ENCODE measurements around the gene ITGAD. TPM values are rescaled to one million over a fixed set of nuclear protein-coding genes. Genes with fewer than 3 reads are reported as not detected.

Gene ITGAD
- total RNA-seq, 1 donor from 2014 or later: not detected

GRCh38 chr16:31400191-31400590 lies 7.1 kb downstream of the ITGAD start:
- H3K4me3 Mint-ChIP-seq (ENCODE audit: unreplicated experiment): no peak overlapping the region
- no peak overlapping the region for H3K27ac Mint-ChIP-seq (ENCODE audit: unreplicated experiment)
- H3K9me3 Mint-ChIP-seq (ENCODE audit: unreplicated experiment): peaks cover 10% of the 10 kb centered on the region

GRCh38 chr16:31401436-31401835 lies 8.3 kb downstream of the ITGAD start:
- Mint-ChIP-seq H3K4me1 (ENCODE audit: low read depth, unreplicated experiment) (no peaks in the 10 kb centered on the region), H3K36me3 (ENCODE audit: low read depth, unreplicated experiment) (peaks cover 2% of the 10 kb centered on the region), H3K27me3 (ENCODE audit: low read depth, unreplicated experiment) (peaks cover 3% of the 10 kb centered on the region), H3K4me3 (ENCODE audit: unreplicated experiment) (no peak overlapping the region), H3K27ac (ENCODE audit: unreplicated experiment) (no peak overlapping the region), H3K9me3 (ENCODE audit: unreplicated experiment) (peaks cover 10% of the 10 kb centered on the region)
- no peaks in the 10 kb centered on the region for H3K4me1 ChIP-seq (ENCODE audit: insufficient read depth, low read length)
- no peaks in the 10 kb centered on the region for H3K27me3 ChIP-seq (ENCODE audit: insufficient read depth, low read length)
- TF ChIP-seq CTCF (IDR thresholded peaks at IDR 0.05; ENCODE audit: insufficient read depth, low read depth, low read length) (no peak), EZH2 (IDR thresholded peaks at IDR 0.05; ENCODE audit: insufficient read depth, low read length) (no peak)
- H3K4me2 ChIP-seq (ENCODE audit: low read length): no peak overlapping the region
- no peaks in the 10 kb centered on the region for H3K36me3 ChIP-seq (ENCODE audit: insufficient read depth, low read length)
- no peak overlapping the region for H3K9ac ChIP-seq (ENCODE audit: low read length)
- H3K4me3 ChIP-seq (ENCODE audit: insufficient read depth, low read depth, low read length): no peak overlapping the region
- H3K27ac ChIP-seq (ENCODE audit: low read depth, low read length): no peak overlapping the region
- no peaks in the 10 kb centered on the region for H3K79me2 ChIP-seq (ENCODE audit: insufficient read depth, low read length)
- H2AFZ ChIP-seq (ENCODE audit: low read depth, low read length): no peak overlapping the region
- H3K9me3 ChIP-seq (ENCODE audit: insufficient read depth, low read depth, low read length): peaks cover 2% of the 10 kb centered on the region
- DNase-seq (ENCODE audit: low read depth) (no peak), FAIRE-seq (no peak)
- no peaks in the 10 kb centered on the region for H4K20me1 ChIP-seq (ENCODE audit: insufficient read depth, low read length)

More at GRCh38 chr16:31400191-31400590, 7.1 kb downstream of the ITGAD start:
- FAIRE-seq (no peak), DNase-seq (ENCODE audit: low read depth) (no peak)
- Histone ChIP-seq H3K4me2 (ENCODE audit: low read length) (no peak overlapping the region), H3K4me1 (ENCODE audit: insufficient read depth, low read length) (no peaks in the 10 kb centered on the region), H2AFZ (ENCODE audit: low read depth, low read length) (no peak overlapping the region), H3K9ac (ENCODE audit: low read length) (no peak overlapping the region), H4K20me1 (ENCODE audit: insufficient read depth, low read length) (no peaks in the 10 kb centered on the region), H3K27ac (ENCODE audit: low read depth, low read length) (no peak overlapping the region), H3K36me3 (ENCODE audit: insufficient read depth, low read length) (no peaks in the 10 kb centered on the region), H3K27me3 (ENCODE audit: insufficient read depth, low read length) (no peaks in the 10 kb centered on the region), H3K9me3 (ENCODE audit: insufficient read depth, low read depth, low read length) (peaks cover 2% of the 10 kb centered on the region), H3K79me2 (ENCODE audit: insufficient read depth, low read length) (no peaks in the 10 kb centered on the region), H3K4me3 (ENCODE audit: insufficient read depth, low read depth, low read length) (no peak overlapping the region)
- Mint-ChIP-seq H3K27me3 (ENCODE audit: low read depth, unreplicated experiment) (peaks cover 3% of the 10 kb centered on the region), H3K4me1 (ENCODE audit: low read depth, unreplicated experiment) (no peaks in the 10 kb centered on the region), H3K36me3 (ENCODE audit: low read depth, unreplicated experiment) (peaks cover 2% of the 10 kb centered on the region)
- TF ChIP-seq EZH2 (IDR thresholded peaks at IDR 0.05; ENCODE audit: insufficient read depth, low read length) (no peak), CTCF (IDR thresholded peaks at IDR 0.05; ENCODE audit: insufficient read depth, low read depth, low read length) (no peak)

GRCh38 chr16:31402687-31403086 lies 9.6 kb downstream of the ITGAD start:
- DNase-seq (ENCODE audit: low read depth) (no peak), FAIRE-seq (no peak)
- no peak overlapping the region for H3K4me3 ChIP-seq (ENCODE audit: insufficient read depth, low read depth, low read length)
- H3K27me3 Mint-ChIP-seq (ENCODE audit: low read depth, unreplicated experiment): peaks cover 15% of the 10 kb centered on the region
- H3K79me2 ChIP-seq (ENCODE audit: insufficient read depth, low read length): no peaks in the 10 kb centered on the region
- TF ChIP-seq EZH2 (IDR thresholded peaks at IDR 0.05; ENCODE audit: insufficient read depth, low read length) (no peak), CTCF (IDR thresholded peaks at IDR 0.05; ENCODE audit: insufficient read depth, low read depth, low read length) (no peak)
- peaks cover 2% of the 10 kb centered on the region for H3K9me3 ChIP-seq (ENCODE audit: insufficient read depth, low read depth, low read length)
- no peak overlapping the region for H3K4me2 ChIP-seq (ENCODE audit: low read length)
- no peak overlapping the region for H3K27ac ChIP-seq (ENCODE audit: low read depth, low read length)
- no peaks in the 10 kb centered on the region for H3K4me1 Mint-ChIP-seq (ENCODE audit: low read depth, unreplicated experiment)
- H3K36me3 ChIP-seq (ENCODE audit: insufficient read depth, low read length): no peaks in the 10 kb centered on the region
- no peaks in the 10 kb centered on the region for H3K4me1 ChIP-seq (ENCODE audit: insufficient read depth, low read length)
- no peak overlapping the region for H3K4me3 Mint-ChIP-seq (ENCODE audit: unreplicated experiment)
- H3K9ac ChIP-seq (ENCODE audit: low read length): no peak overlapping the region
- H2AFZ ChIP-seq (ENCODE audit: low read depth, low read length): no peak overlapping the region
- peaks cover 2% of the 10 kb centered on the region for H3K36me3 Mint-ChIP-seq (ENCODE audit: low read depth, unreplicated experiment)
- H4K20me1 ChIP-seq (ENCODE audit: insufficient read depth, low read length): no peaks in the 10 kb centered on the region
- H3K27me3 ChIP-seq (ENCODE audit: insufficient read depth, low read length): no peaks in the 10 kb centered on the region
- H3K27ac Mint-ChIP-seq (ENCODE audit: unreplicated experiment): no peak overlapping the region
- H3K9me3 Mint-ChIP-seq (ENCODE audit: unreplicated experiment): peaks cover 10% of the 10 kb centered on the region

Data from astrocyte (in vitro differentiated cells and primary cell).